Stimulated activated memory B cell treated with anti-CD40 and anti-IgM and Interleukin-4, amounts not matched to agents 10 μg/mL and 1 μg/mL and 100 μg/mL, for 72 hours (primary cell): ENCODE data around the gene TAS2R3.
"Not testable (repeated sequence)": the region's sequence is repeated elsewhere in the genome, so short reads cannot be mapped to it uniquely, and the experiment has no call there.

Source experiments
- ATAC-seq: fragments of 150-1000 bp; cut with Tn5 transposase; 2 replicates; pipeline ENCODE4 v1.10.0; 2021
- H3K27ac Mint-ChIP-seq: one replicate; pipeline ENCODE4 v1.8.0; 2022; ENCODE audit warnings: mild to moderate bottlenecking, mixed read lengths
- H3K27me3 Mint-ChIP-seq: one replicate; pipeline ENCODE4 v1.8.0; 2022; ENCODE audit warnings: mixed read lengths
- H3K36me3 Mint-ChIP-seq: one replicate; pipeline ENCODE4 v1.8.0; 2022; ENCODE audit warnings: mixed read lengths
- H3K4me1 Mint-ChIP-seq: one replicate; pipeline ENCODE4 v1.8.0; 2022; ENCODE audit warnings: mixed read lengths
- H3K4me3 Mint-ChIP-seq: one replicate; pipeline ENCODE4 v1.8.0; 2022; ENCODE audit warnings: mild to moderate bottlenecking, moderate library complexity, mixed read lengths
- H3K9me3 Mint-ChIP-seq: one replicate; pipeline ENCODE4 v1.8.0; 2022; ENCODE audit warnings: mixed read lengths

TAS2R3 gene

GRCh38 chr7:141748396-141748795, 15.5 kb upstream of the TAS2R3 start:
- no peak for ATAC-seq
- Mint-ChIP-seq H3K36me3 (peaks cover 83% of the 10 kb centered on the region), H3K9me3 (peaks cover 4% of the 10 kb centered on the region), H3K27ac (no peak overlapping the region), H3K4me3 (no peak overlapping the region), H3K27me3 (no peaks in the 10 kb centered on the region), H3K4me1 (peaks cover 4% of the 10 kb centered on the region)

- H3K27ac Mint-ChIP-seq, ATAC-seq, H3K4me1 Mint-ChIP-seq, H3K9me3 Mint-ChIP-seq, H3K27me3 Mint-ChIP-seq, H3K4me3 Mint-ChIP-seq: not testable (repeated sequence)
- peaks cover 87% of the 10 kb centered on the region for H3K36me3 Mint-ChIP-seq
Observed at GRCh38 chr7:141751904-141752303, 12.0 kb upstream of the TAS2R3 start.

- Mint-ChIP-seq H3K9me3 (peaks cover 4% of the 10 kb centered on the region), H3K27ac (no peak overlapping the region), H3K27me3 (no peaks in the 10 kb centered on the region), H3K36me3 (peaks cover 94% of the 10 kb centered on the region), H3K4me3 (no peak overlapping the region), H3K4me1 (peaks cover 6% of the 10 kb centered on the region)
- no peak for ATAC-seq
Observed at GRCh38 chr7:141752634-141753033, 11.3 kb upstream of the TAS2R3 start.

- H3K36me3 Mint-ChIP-seq: peaks cover 99% of the 10 kb centered on the region
- no peak overlapping the region for H3K27ac Mint-ChIP-seq
- H3K9me3 Mint-ChIP-seq: peaks cover 4% of the 10 kb centered on the region
- H3K4me1 Mint-ChIP-seq: peaks cover 6% of the 10 kb centered on the region
- no peak overlapping the region for H3K4me3 Mint-ChIP-seq
- no peak for ATAC-seq
- no peaks in the 10 kb centered on the region for H3K27me3 Mint-ChIP-seq
Observed at GRCh38 chr7:141754939-141755338, 9.0 kb upstream of the TAS2R3 start.

- H3K27ac Mint-ChIP-seq, H3K27me3 Mint-ChIP-seq, H3K4me3 Mint-ChIP-seq, ATAC-seq, H3K9me3 Mint-ChIP-seq, H3K4me1 Mint-ChIP-seq: not testable (repeated sequence)
- H3K36me3 Mint-ChIP-seq: peaks cover 62% of the 10 kb centered on the region
Observed at GRCh38 chr7:141770083-141770583, 6.2 kb downstream of the TAS2R3 start.

- H3K4me1 Mint-ChIP-seq: peaks cover 6% of the 10 kb centered on the region
- H3K4me3 Mint-ChIP-seq: no peak within 1 kb of the TSS
- no peaks in the 10 kb centered on the region for H3K27me3 Mint-ChIP-seq
- H3K36me3 Mint-ChIP-seq: peaks cover 68% of the 10 kb centered on the region
- ATAC-seq: no peak
- H3K9me3 Mint-ChIP-seq: peaks cover 6% of the 10 kb centered on the region
- no peak within 1 kb of the TSS for H3K27ac Mint-ChIP-seq
Observed at GRCh38 chr7:141776374-141776773, 12.5 kb downstream of the TAS2R3 start, which contains the start of gene TAS2R4. Gene TAS2R4 (plus strand): TSS chr7:141776674. CDS start chr7:141778489, 1,815 bp downstream.

GRCh38 chr7:141785706-141786552, 22.0 kb downstream of the TAS2R3 start:
- Mint-ChIP-seq H3K4me1 (no peaks in the 10 kb centered on the region), H3K27ac (no peak overlapping the region), H3K4me3 (no peak overlapping the region), H3K27me3 (no peaks in the 10 kb centered on the region), H3K36me3 (peaks cover 18% of the 10 kb centered on the region), H3K9me3 (no peaks in the 10 kb centered on the region)
- no peak for ATAC-seq

GRCh38 chr7:141788296-141788695, 24.4 kb downstream of the TAS2R3 start:
- no peaks in the 10 kb centered on the region for H3K4me1 Mint-ChIP-seq
- ATAC-seq: no peak
- peaks cover 32% of the 10 kb centered on the region for H3K36me3 Mint-ChIP-seq
- H3K27me3 Mint-ChIP-seq: no peaks in the 10 kb centered on the region
- H3K27ac Mint-ChIP-seq: no peak overlapping the region
- no peaks in the 10 kb centered on the region for H3K9me3 Mint-ChIP-seq
- H3K4me3 Mint-ChIP-seq: no peak overlapping the region

- Mint-ChIP-seq H3K27ac (no peak within 1 kb of the TSS), H3K36me3 (peaks cover 45% of the 10 kb centered on the region), H3K4me3 (no peak within 1 kb of the TSS), H3K27me3 (no peaks in the 10 kb centered on the region), H3K9me3 (no peaks in the 10 kb centered on the region), H3K4me1 (no peaks in the 10 kb centered on the region)
- no peak for ATAC-seq
Observed at GRCh38 chr7:141789917-141790316, 26.0 kb downstream of the TAS2R3 start, which contains the start of gene TAS2R5. Gene TAS2R5 (plus strand): TSS chr7:141790217. CDS start chr7:141790362, 145 bp downstream.

- Mint-ChIP-seq H3K4me3 (no peak overlapping the region), H3K27me3 (no peaks in the 10 kb centered on the region), H3K36me3 (peaks cover 60% of the 10 kb centered on the region), H3K9me3 (no peaks in the 10 kb centered on the region), H3K4me1 (no peaks in the 10 kb centered on the region), H3K27ac (no peak overlapping the region)
- ATAC-seq: no peak
Observed at GRCh38 chr7:141792526-141792925, 28.6 kb downstream of the TAS2R3 start.
